GM12891 (cell line): ENCODE data around the gene TLE5.

Source experiments
- POLR2A ChIP-seq: IDR thresholded peaks from 2 replicates; pipeline ENCODE4 v1.6.1; 2011; ENCODE audit warnings: low read depth, low read length, control low read depth
- SPI1 ChIP-seq: IDR thresholded peaks from 2 replicates; pipeline ENCODE4 v1.6.1; 2011; ENCODE audit warnings: low read depth, low read length, control low read depth
- TAF1 ChIP-seq: IDR thresholded peaks from 2 replicates; pipeline ENCODE4 v1.6.1; 2011; ENCODE audit warnings: low read depth, low read length, control low read depth

DNA sequence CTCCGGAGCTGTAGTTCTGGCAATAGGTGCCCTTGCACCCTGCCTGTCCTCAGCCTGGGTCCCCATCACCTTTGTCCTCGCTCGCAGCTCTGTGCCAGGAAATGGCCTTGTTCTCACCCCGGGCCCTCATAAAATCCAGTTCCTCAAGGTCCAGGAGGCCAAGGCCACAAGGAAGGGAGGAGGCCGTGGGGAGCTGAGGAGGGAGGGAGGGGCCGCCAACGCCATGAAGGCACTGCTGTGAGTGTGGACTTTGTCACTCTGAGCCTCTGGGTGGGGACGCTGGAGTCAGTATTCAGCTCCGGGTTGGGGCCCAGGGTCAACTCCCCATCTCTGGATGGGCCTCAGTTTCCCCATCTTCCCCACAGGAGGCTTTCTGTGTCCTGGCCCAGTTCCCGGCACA is 22.6 kb upstream of the TLE5 start:
- TF ChIP-seq TAF1: no peak
- no peak for TF ChIP-seq SPI1
- no peak for TF ChIP-seq POLR2A
